ENCODE measurements around the gene OR1F1. TPM values are rescaled to one million over a fixed set of nuclear protein-coding genes. Genes with fewer than 3 reads are reported as not detected.
"Not testable (repeated sequence)": the region's sequence is repeated elsewhere in the genome, so short reads cannot be mapped to it uniquely, and the experiment has no call there.

The OR1F1 gene
- total and polyA plus RNA-seq, 2 experiments from 2014 or later: not detected

DNA sequence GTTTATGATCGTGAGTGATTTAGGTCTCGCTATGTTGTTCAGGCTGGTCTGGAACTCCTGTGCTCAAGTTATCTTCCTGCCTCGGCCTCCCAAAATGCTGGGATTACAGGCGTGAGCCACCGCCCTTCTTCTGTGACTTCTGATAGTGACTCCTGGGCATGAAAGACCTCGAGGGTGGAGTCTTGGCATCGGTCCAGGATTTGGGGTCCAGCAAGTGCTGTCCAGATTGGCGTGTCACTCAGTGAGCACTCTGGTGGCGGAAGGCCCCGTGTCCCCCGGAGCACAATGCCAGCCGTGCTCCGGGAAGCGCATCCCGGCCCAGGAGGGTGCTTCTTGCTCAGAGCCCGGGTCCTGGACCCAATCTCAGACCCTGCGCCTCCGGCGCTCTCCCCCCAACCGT is 6.8 kb downstream of the OR1F1 start:
- Histone ChIP-seq H3K27me3 (peaks cover 77% of the 10 kb centered on the region), H3K4me3 (no peak overlapping the region)
- DNase-seq (ENCODE audit: low read depth in 1 of 2, low spot score in 1 of 2): no peak

DNA sequence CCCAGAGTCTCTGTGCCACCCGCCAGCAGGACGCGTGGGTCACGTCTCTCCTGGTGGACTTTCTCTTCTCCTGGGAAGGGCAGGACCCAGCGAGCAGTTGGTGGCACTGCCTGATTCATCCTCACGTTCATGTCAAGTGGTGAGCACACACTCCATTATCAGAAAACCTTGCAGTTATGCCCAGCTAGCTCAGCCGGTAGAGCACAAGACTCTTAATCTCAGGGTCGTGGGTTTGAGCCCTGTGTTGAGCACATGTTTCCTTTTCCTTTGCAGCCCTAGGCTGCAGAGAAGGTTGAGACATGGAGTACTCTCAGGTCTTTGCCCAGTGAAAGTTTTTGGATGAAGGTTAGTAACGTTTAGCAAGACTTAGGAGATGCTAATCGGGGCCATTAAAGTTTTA is 8.0 kb downstream of the OR1F1 start:
- H3K4me3 ChIP-seq: no peak overlapping the region
- no peaks in the 10 kb centered on the region for H3K36me3 ChIP-seq
- H3K4me1 ChIP-seq (ENCODE audit: low read depth): no peaks in the 10 kb centered on the region
- DNase-seq (ENCODE audit: low read depth in 1 of 2, low spot score in 1 of 2): no peak
- TF ChIP-seq, protein P1, sequence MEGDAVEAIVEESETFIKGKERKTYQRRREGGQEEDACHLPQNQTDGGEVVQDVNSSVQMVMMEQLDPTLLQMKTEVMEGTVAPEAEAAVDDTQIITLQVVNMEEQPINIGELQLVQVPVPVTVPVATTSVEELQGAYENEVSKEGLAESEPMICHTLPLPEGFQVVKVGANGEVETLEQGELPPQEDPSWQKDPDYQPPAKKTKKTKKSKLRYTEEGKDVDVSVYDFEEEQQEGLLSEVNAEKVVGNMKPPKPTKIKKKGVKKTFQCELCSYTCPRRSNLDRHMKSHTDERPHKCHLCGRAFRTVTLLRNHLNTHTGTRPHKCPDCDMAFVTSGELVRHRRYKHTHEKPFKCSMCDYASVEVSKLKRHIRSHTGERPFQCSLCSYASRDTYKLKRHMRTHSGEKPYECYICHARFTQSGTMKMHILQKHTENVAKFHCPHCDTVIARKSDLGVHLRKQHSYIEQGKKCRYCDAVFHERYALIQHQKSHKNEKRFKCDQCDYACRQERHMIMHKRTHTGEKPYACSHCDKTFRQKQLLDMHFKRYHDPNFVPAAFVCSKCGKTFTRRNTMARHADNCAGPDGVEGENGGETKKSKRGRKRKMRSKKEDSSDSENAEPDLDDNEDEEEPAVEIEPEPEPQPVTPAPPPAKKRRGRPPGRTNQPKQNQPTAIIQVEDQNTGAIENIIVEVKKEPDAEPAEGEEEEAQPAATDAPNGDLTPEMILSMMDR (IDR thresholded peaks at IDR 0.05; ENCODE audit: low read depth, low read length): no peak
- H3K27me3 ChIP-seq: peaks cover 66% of the 10 kb centered on the region
- H3K27ac ChIP-seq: no peak overlapping the region
- no peaks in the 10 kb centered on the region for H3K9me3 ChIP-seq (ENCODE audit: low read depth)

More for the DNA sequence above, 6.8 kb downstream of the OR1F1 start:
- Histone ChIP-seq H3K4me1 (ENCODE audit: low read depth) (no peaks in the 10 kb centered on the region), H3K27ac (no peak overlapping the region), H3K36me3 (no peaks in the 10 kb centered on the region), H3K9me3 (ENCODE audit: low read depth) (no peaks in the 10 kb centered on the region)
- TF ChIP-seq, protein P1 (IDR thresholded peaks at IDR 0.05; ENCODE audit: low read depth, low read length): no peak

DNA sequence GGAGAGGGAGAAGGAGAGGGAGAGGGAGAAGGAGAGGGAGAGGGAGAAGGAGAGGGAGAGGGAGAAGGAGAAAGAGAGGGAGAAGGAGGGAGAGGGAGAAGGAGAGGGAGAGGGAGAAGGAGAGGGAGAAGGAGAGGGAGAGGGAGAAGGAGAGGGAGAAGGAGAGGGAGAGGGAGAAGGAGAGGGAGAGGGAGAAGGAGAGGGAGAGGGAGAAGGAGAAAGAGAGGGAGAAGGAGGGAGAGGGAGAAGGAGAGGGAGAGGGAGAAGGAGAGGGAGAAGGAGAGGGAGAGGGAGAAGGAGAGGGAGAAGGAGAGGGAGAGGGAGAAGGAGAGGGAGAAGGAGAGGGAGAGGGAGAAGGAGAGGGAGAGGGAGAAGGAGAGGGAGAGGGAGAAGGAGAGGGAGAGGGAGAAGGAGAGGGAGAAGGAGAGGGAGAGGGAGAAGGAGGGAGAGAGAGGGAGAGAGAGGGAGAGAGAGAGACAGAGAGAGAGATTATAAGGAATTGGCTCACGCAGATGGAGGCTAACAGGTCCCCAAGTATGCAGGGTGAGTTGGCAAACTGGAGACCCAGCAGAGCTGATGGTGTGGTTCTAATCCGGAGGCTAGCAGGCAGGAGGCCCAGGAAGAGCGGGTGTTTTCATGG is 9.8 kb downstream of the OR1F1 start:
- not testable (repeated sequence) for H3K27ac ChIP-seq; H3K9me3 ChIP-seq (ENCODE audit: low read depth); DNase-seq (ENCODE audit: low read depth in 1 of 2, low spot score in 1 of 2); H3K4me3 ChIP-seq; H3K4me1 ChIP-seq (ENCODE audit: low read depth); H3K36me3 ChIP-seq
- H3K27me3 ChIP-seq: peaks cover 47% of the 10 kb centered on the region

DNA sequence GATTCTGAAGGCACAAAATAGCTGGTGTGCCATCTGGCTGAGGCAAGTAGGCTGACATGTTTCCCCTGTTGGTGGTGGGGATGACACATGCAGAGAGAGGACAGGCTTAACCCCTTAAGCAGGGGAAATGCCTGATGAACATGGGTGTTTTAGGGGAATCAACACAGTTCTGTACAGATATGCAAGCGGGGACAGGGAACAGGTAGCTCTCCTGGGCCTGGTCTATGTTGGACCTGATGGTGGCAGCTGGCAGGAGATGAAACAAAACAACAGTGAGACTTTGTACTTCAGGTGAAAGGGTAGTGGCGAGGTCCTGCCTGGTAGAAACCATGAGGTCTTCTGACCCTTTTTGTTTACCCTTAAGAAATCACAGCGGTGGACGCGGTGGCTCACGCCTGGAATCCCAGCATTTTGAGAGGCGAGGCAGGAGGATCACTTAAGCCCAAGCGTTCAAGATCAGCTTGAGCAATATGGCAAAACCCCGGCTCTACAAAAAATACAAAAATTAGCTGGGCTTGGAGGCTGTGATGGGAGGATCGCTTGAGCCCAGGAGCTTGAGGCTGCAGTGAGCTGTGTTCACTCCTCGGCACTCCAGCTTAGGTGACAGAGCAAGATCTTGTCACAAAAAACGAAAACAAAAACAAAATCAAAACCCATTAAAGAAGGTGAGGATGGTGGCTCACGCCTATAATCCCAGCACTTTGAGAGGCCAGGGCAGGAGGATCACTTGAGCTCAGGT is 10.5 kb downstream of the OR1F1 start:
- H3K36me3 ChIP-seq: no peaks in the 10 kb centered on the region
- TF ChIP-seq, protein P1 (IDR thresholded peaks at IDR 0.05; ENCODE audit: low read depth, low read length): no peak
- no peak for DNase-seq (ENCODE audit: low read depth in 1 of 2, low spot score in 1 of 2)
- H3K4me3 ChIP-seq: no peak overlapping the region
- no peaks in the 10 kb centered on the region for H3K9me3 ChIP-seq (ENCODE audit: low read depth)
- H3K27ac ChIP-seq: no peak overlapping the region
- H3K4me1 ChIP-seq (ENCODE audit: low read depth): no peaks in the 10 kb centered on the region
- peaks cover 41% of the 10 kb centered on the region for H3K27me3 ChIP-seq

DNA sequence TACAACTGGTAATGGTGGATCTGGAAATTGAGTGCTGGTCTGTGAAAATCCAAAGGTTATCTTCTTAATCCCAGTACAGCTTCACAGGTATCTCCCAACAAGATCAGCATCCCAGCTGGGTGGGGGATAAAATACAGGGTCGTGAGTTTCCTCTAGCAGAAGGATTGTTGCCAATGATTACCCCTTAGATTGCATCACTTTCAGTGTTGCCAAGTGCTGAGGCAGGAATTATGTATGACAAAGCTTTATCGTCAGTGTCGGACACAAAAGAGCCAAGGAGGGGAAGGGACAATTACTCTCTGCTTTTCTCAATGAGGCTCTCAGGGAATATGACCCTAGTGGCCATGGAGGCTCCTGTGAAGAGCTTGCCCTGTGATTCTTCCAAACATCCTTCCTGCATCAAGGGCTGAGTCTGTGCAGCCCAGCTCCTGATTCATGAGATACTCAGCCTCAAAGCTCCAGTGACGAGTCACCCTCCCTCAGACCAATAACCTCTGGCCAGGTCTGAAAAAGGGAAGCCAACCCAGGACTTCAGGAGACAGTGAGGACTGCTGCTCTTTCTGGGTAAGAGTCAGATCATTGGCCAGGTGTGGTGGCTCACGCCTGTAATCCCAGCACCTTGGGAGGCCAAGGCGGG is 15.0 kb downstream of the OR1F1 start:
- H3K4me1 ChIP-seq (ENCODE audit: low read depth): no peaks in the 10 kb centered on the region
- peaks cover 8% of the 10 kb centered on the region for H3K27me3 ChIP-seq
- H3K9me3 ChIP-seq (ENCODE audit: low read depth): no peaks in the 10 kb centered on the region
- DNase-seq (ENCODE audit: low read depth in 1 of 2, low spot score in 1 of 2): no peak
- H3K4me3 ChIP-seq: no peak overlapping the region
- H3K36me3 ChIP-seq: no peaks in the 10 kb centered on the region
- TF ChIP-seq, protein P1 (IDR thresholded peaks at IDR 0.05; ENCODE audit: low read depth, low read length): no peak
- H3K27ac ChIP-seq: no peak overlapping the region

DNA sequence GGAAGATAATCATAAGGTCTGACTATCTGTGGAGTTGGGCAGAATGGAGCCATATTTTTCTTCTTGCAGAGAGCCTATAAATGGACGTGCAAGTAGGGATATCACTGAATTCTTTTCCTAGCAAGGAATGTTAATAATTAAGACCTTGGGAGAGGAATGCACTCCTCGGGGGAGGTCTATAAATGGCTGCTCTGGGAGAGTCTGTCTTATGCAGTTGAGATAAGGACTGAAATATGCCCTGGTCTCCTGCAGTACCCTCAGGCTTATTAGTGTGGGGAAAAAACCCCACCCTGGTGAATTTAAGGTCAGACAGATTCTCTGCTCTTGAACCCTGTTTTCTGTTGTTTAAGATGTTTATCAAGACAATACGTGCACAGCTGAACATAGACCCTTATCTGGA is 17.9 kb downstream of the OR1F1 start:
- not testable (repeated sequence) for H3K27ac ChIP-seq; H3K9me3 ChIP-seq (ENCODE audit: low read depth); H3K4me3 ChIP-seq; H3K27me3 ChIP-seq; H3K4me1 ChIP-seq (ENCODE audit: low read depth); H3K36me3 ChIP-seq; DNase-seq (ENCODE audit: low read depth in 1 of 2, low spot score in 1 of 2)
